ENCODE data around the gene QSER1. TPM values are rescaled to one million over a fixed set of nuclear protein-coding genes. Genes with fewer than 3 reads are reported as not detected.

The QSER1 gene
- total and polyA plus RNA-seq, 2 donors (not counting 1 experiment from before 2014, with no cell fraction given) = 9.6 to 17.2 TPM

DNA sequence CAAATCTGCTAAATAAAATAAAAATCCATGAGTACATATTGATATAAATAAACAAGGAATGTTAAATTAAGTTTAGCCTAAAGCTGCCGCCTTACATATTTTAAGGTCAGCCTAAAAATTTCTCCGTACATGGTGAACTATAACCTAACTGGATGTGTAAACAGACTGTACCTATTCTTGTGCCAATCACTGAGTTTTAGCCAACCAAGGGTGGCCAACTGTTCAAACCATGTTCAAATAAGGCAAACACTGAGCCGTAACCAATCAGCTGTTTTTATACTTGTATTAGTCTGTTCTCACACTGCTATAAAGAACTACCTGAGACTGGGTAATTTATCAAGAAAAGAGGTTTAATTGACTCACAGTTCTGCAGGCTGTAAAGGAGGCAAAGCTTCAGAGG lies 8.6 kb upstream of the QSER1 start:
- Histone ChIP-seq H2AFZ (ENCODE audit: low read length) (no peak overlapping the region), H4K20me1 (ENCODE audit: control insufficient read depth, extremely low read depth, insufficient read depth, low read length) (no peaks in the 10 kb centered on the region), H3K36me3 (ENCODE audit: control insufficient read depth, insufficient read depth, low read length) (no peaks in the 10 kb centered on the region)

DNA sequence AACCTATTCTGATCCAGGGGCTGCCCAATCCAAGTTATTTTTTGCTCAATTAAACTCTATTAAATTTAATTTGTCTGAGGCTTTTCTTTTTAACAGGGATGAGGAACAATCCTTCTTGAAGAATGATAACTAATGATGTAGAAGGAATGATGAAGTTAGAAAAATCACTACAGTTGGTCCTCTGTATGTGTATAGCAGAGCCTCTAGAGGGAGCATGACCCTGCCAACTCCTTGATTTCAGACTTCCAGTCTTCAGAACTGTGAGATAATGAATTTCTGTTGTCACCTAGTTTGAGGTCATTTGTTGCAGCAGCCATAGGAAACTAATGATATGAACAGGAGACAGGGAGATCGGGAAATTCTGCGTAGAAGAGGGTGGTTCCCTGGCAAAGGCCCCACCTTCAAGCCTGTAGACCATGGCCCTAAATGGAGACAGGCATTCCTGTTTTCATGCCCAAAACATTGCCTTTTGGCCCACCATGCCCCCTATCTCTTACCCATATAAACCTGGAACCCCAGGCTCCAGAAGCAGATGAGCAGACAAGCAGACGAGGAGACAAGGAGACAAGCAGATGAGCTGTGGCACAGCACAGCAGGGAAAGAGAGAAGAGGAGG lies 7.7 kb upstream of the QSER1 start:
- no peaks in the 10 kb centered on the region for H3K9me3 ChIP-seq (ENCODE audit: control insufficient read depth, insufficient read depth, low read depth, low read length)
- H3K4me3 ChIP-seq (replicated peaks in 1 of 4; ENCODE audit: control extremely low read depth in 1 of 4, insufficient read depth in 1 of 4, low read depth in 3 of 4, low read length in 4 of 4) = no peak overlapping the region
- DNase-seq (ENCODE audit: low read depth in 2 of 2) = peak; percentile 7 to 9
- no peaks in the 10 kb centered on the region for H3K36me3 ChIP-seq (ENCODE audit: control insufficient read depth, insufficient read depth, low read length)
- H3K4me1 ChIP-seq (ENCODE audit: control insufficient read depth, extremely low read depth, insufficient read depth, low read length) = peaks cover 7% of the 10 kb centered on the region
- no peak overlapping the region for H3K9ac ChIP-seq (ENCODE audit: insufficient read depth, low read length)
- no peaks in the 10 kb centered on the region for H3K27me3 ChIP-seq (ENCODE audit: control insufficient read depth, insufficient read depth, low read length)
- TF ChIP-seq EZH2 (IDR thresholded peaks at IDR 0.05; ENCODE audit: low read length, missing control alignments) = no peak
- TF ChIP-seq, protein P1, sequence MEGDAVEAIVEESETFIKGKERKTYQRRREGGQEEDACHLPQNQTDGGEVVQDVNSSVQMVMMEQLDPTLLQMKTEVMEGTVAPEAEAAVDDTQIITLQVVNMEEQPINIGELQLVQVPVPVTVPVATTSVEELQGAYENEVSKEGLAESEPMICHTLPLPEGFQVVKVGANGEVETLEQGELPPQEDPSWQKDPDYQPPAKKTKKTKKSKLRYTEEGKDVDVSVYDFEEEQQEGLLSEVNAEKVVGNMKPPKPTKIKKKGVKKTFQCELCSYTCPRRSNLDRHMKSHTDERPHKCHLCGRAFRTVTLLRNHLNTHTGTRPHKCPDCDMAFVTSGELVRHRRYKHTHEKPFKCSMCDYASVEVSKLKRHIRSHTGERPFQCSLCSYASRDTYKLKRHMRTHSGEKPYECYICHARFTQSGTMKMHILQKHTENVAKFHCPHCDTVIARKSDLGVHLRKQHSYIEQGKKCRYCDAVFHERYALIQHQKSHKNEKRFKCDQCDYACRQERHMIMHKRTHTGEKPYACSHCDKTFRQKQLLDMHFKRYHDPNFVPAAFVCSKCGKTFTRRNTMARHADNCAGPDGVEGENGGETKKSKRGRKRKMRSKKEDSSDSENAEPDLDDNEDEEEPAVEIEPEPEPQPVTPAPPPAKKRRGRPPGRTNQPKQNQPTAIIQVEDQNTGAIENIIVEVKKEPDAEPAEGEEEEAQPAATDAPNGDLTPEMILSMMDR (conservative IDR thresholded peaks at IDR 0.05 in 1 of 2, IDR thresholded peaks at IDR 0.05 in 1 of 2; ENCODE audit: low read depth in 1 of 2, low read length in 2 of 2) = peak; percentile 25 to 56
- no peaks in the 10 kb centered on the region for H3K79me2 ChIP-seq (ENCODE audit: control insufficient read depth, insufficient read depth, low read length)
- no peaks in the 10 kb centered on the region for H4K20me1 ChIP-seq (ENCODE audit: control insufficient read depth, extremely low read depth, insufficient read depth, low read length)
- H3K27ac ChIP-seq (ENCODE audit: insufficient read depth, low read length) = no peak overlapping the region
- no peak overlapping the region for H3K4me2 ChIP-seq (ENCODE audit: extremely low read depth, insufficient read depth, low read length)
- no peak overlapping the region for H2AFZ ChIP-seq (ENCODE audit: low read length)

More for the DNA sequence above, 8.6 kb upstream of the QSER1 start:
- no peaks in the 10 kb centered on the region for H3K9me3 ChIP-seq (ENCODE audit: control insufficient read depth, insufficient read depth, low read depth, low read length)
- H3K9ac ChIP-seq (ENCODE audit: insufficient read depth, low read length) = no peak overlapping the region
- H3K27me3 ChIP-seq (ENCODE audit: control insufficient read depth, insufficient read depth, low read length) = no peaks in the 10 kb centered on the region
- no peak overlapping the region for H3K4me3 ChIP-seq (replicated peaks in 1 of 4; ENCODE audit: control extremely low read depth in 1 of 4, insufficient read depth in 1 of 4, low read depth in 3 of 4, low read length in 4 of 4)
- TF ChIP-seq, protein P1 (conservative IDR thresholded peaks at IDR 0.05 in 1 of 2, IDR thresholded peaks at IDR 0.05 in 1 of 2; ENCODE audit: low read depth in 1 of 2, low read length in 2 of 2) = no peak
- no peak for TF ChIP-seq EZH2 (IDR thresholded peaks at IDR 0.05; ENCODE audit: low read length, missing control alignments)
- no peak for DNase-seq (ENCODE audit: low read depth in 2 of 2)
- no peak overlapping the region for H3K27ac ChIP-seq (ENCODE audit: insufficient read depth, low read length)
- H3K4me1 ChIP-seq (ENCODE audit: control insufficient read depth, extremely low read depth, insufficient read depth, low read length) = peaks cover 5% of the 10 kb centered on the region
- no peak overlapping the region for H3K4me2 ChIP-seq (ENCODE audit: extremely low read depth, insufficient read depth, low read length)
- no peaks in the 10 kb centered on the region for H3K79me2 ChIP-seq (ENCODE audit: control insufficient read depth, insufficient read depth, low read length)

- H3K79me2 ChIP-seq (ENCODE audit: control insufficient read depth, insufficient read depth, low read length) = no peaks in the 10 kb centered on the region
- no peak overlapping the region for H3K4me3 ChIP-seq (replicated peaks in 1 of 4; ENCODE audit: control extremely low read depth in 1 of 4, insufficient read depth in 1 of 4, low read depth in 3 of 4, low read length in 4 of 4)
- H3K9me3 ChIP-seq (ENCODE audit: control insufficient read depth, insufficient read depth, low read depth, low read length) = no peaks in the 10 kb centered on the region
- H3K36me3 ChIP-seq (ENCODE audit: control insufficient read depth, insufficient read depth, low read length) = no peaks in the 10 kb centered on the region
- H4K20me1 ChIP-seq (ENCODE audit: control insufficient read depth, extremely low read depth, insufficient read depth, low read length) = no peaks in the 10 kb centered on the region
- H3K4me2 ChIP-seq (ENCODE audit: extremely low read depth, insufficient read depth, low read length) = no peak overlapping the region
- H3K27me3 ChIP-seq (ENCODE audit: control insufficient read depth, insufficient read depth, low read length) = no peaks in the 10 kb centered on the region
- no peak overlapping the region for H3K9ac ChIP-seq (ENCODE audit: insufficient read depth, low read length)
- TF ChIP-seq EZH2 (IDR thresholded peaks at IDR 0.05; ENCODE audit: low read length, missing control alignments) = no peak
- TF ChIP-seq, protein P1 (conservative IDR thresholded peaks at IDR 0.05 in 1 of 2, IDR thresholded peaks at IDR 0.05 in 1 of 2; ENCODE audit: low read depth in 1 of 2, low read length in 2 of 2) = no peak
- H2AFZ ChIP-seq (ENCODE audit: low read length) = no peak overlapping the region
- peaks cover 7% of the 10 kb centered on the region for H3K4me1 ChIP-seq (ENCODE audit: control insufficient read depth, extremely low read depth, insufficient read depth, low read length)
- no peak for DNase-seq (ENCODE audit: low read depth in 2 of 2)
- no peak overlapping the region for H3K27ac ChIP-seq (ENCODE audit: insufficient read depth, low read length)
Observed at GRCh38 chr11:32885556-32885955, 7.1 kb upstream of the QSER1 start.
